B cell (primary cell): ENCODE data around the gene ZP2. TPM values are rescaled to one million over a fixed set of nuclear protein-coding genes. Genes with fewer than 3 reads are reported as not detected.

ENCODE experiments used
- ATAC-seq: fragments of 200-7000 bp; cut with Tn5 transposase; one replicate; pipeline ENCODE4 v1.10.0; 2021; ENCODE audit warnings: low read depth, mild to moderate bottlenecking, moderate number of reproducible peaks, moderate library complexity
- CTCF ChIA-PET: fragments of 350-600 bp; sonication (Branson Sonifier 250); formaldehyde crosslinking; loops from one replicate; lab custom pipeline; 2021; ENCODE audit warnings: antibody characterized with exemption, inconsistent platforms; lab: Charles Lee
- POLR2A ChIA-PET: fragments of 350-600 bp; sonication (Branson Sonifier 250); formaldehyde crosslinking; loops from one replicate; lab custom pipeline; 2021; ENCODE audit warnings: antibody characterized with exemption; lab: Charles Lee
- DNase-seq: peaks from one replicate; pipeline ENCODE4 v3.0.0; 2013
- H2AFZ ChIP-seq: 2 replicates; pipeline ENCODE4 v1.6.1; 2012; ENCODE audit warnings: mild to moderate bottlenecking, low read depth, low read length; ENCODE audit not compliant: insufficient read depth, poor library complexity, severe bottlenecking
- H3K27ac ChIP-seq, 2 donors: 1 replicate in 1 of 2; 2 replicates in 1 of 2; pipeline ENCODE4 v1.5.1; 2012 to 2013; ENCODE audit warnings: low read length in 2 of 2, mild to moderate bottlenecking in 2 of 2, moderate library complexity in 1 of 2
- H3K27me3 ChIP-seq, 4 experiments: fragments of 200-600 bp in 1 of 4; sonication (generic) in 1 of 4; replicated peaks in 1 of 4; 1 replicate in 2 of 4; 2 replicates in 2 of 4; pipeline versions ENCODE4 v1.6.1 to v1.7.0; 2013 to 2016; ENCODE audit warnings: low read length in 3 of 4, mild to moderate bottlenecking in 2 of 4, mixed read lengths in 1 of 4, moderate library complexity in 1 of 4; ENCODE audit not compliant: insufficient read depth in 4 of 4, control insufficient read depth in 3 of 4; ENCODE audit errors: control extremely low read depth in 1 of 4
- H3K36me3 ChIP-seq, 2 experiments: replicated peaks in 1 of 2; 1 replicate in 1 of 2; 2 replicates in 1 of 2; pipeline versions ENCODE4 v1.6.1 to v1.7.1; 2013; ENCODE audit warnings: low read length in 1 of 2; ENCODE audit not compliant: insufficient read depth in 2 of 2, control insufficient read depth in 1 of 2; ENCODE audit errors: control extremely low read depth in 1 of 2, extremely low read depth in 1 of 2
- H3K4me1 ChIP-seq, 2 donors: fragments of 200-600 bp in 1 of 2; sonication (generic) in 1 of 2; 1 replicate in 1 of 2; 2 replicates in 1 of 2; pipeline versions ENCODE4 v1.5.1 to v1.6.1; 2013 to 2017; ENCODE audit warnings: low read length in 2 of 2; ENCODE audit not compliant: control insufficient read depth in 2 of 2, insufficient read depth in 2 of 2
- H3K4me2 ChIP-seq: replicated peaks from 2 replicates; pipeline ENCODE3; 2012; ENCODE audit warnings: mild to moderate bottlenecking, low read depth, low read length; ENCODE audit not compliant: poor library complexity, severe bottlenecking
- H3K4me3 ChIP-seq, 5 experiments: fragments of 200-600 bp in 1 of 5; sonication (generic) in 1 of 5; 1 replicate in 3 of 5; 2 replicates in 2 of 5; pipeline versions ENCODE4 v1.5.1 to v1.7.0; 2011 to 2016; ENCODE audit warnings: low read length in 4 of 5, mild to moderate bottlenecking in 4 of 5, low read depth in 2 of 5, control low read depth in 1 of 5, moderate library complexity in 1 of 5; ENCODE audit not compliant: insufficient read depth in 1 of 5; ENCODE audit errors: control extremely low read depth in 1 of 5, extremely low read depth in 1 of 5
- H3K79me2 ChIP-seq: fragments of 200-600 bp; sonication (generic); one replicate; pipeline ENCODE4 v1.6.0; 2016; ENCODE audit warnings: low read length; ENCODE audit not compliant: control insufficient read depth, insufficient read depth
- H3K9ac ChIP-seq: fragments of 200-600 bp; sonication (generic); 2 replicates; pipeline ENCODE4 v1.6.1; 2017; ENCODE audit warnings: mild to moderate bottlenecking, low read length, moderate library complexity
- H3K9me3 ChIP-seq, 3 donors: one replicate each; pipeline versions ENCODE4 v1.6.1 to v1.7.1; 2013; ENCODE audit warnings: low read length in 2 of 3; ENCODE audit not compliant: control insufficient read depth in 2 of 3, insufficient read depth in 1 of 3; ENCODE audit errors: control extremely low read depth in 1 of 3
- H4K20me1 ChIP-seq: 2 replicates; pipeline ENCODE4 v1.6.0; 2012; ENCODE audit warnings: mild to moderate bottlenecking, low read length; ENCODE audit not compliant: insufficient read depth, control insufficient read depth, poor library complexity, severe bottlenecking
- H3K27ac Mint-ChIP-seq: one replicate; pipeline ENCODE4 v1.8.0; 2021; ENCODE audit warnings: mixed read lengths
- H3K27me3 Mint-ChIP-seq: one replicate; pipeline ENCODE4 v1.8.0; 2021; ENCODE audit warnings: mixed read lengths
- H3K4me1 Mint-ChIP-seq: one replicate; pipeline ENCODE4 v1.8.0; 2021; ENCODE audit warnings: mixed read lengths
- H3K4me3 Mint-ChIP-seq: one replicate; pipeline ENCODE4 v1.8.0; 2021; ENCODE audit warnings: mixed read lengths
- H3K9me3 Mint-ChIP-seq: one replicate; pipeline ENCODE4 v1.8.0; 2022; ENCODE audit warnings: mixed read lengths; ENCODE audit not compliant: insufficient read depth
- EZH2 ChIP-seq: IDR thresholded peaks from 2 replicates; pipeline ENCODE4 v1.6.1; 2012; ENCODE audit warnings: borderline replicate concordance, low read depth, mild to moderate bottlenecking, moderate library complexity, low read length; ENCODE audit not compliant: insufficient read depth, poor library complexity, severe bottlenecking
- WGBS: methylation state at CpG from one replicate; pipeline ENCODE4 v1.1.5; 2013; ENCODE audit warnings: missing lambda C conversion rate; ENCODE audit not compliant: insufficient coverage; 5-methylcytosine and 5-hydroxymethylcytosine counted together
- intact Hi-C: fragments of 100-400 bp; cut with micrococcal nuclease; formaldehyde crosslinking; loops from one replicate; pipeline ENCODE4 v1.10.0; 2022
- polyA plus RNA-seq: library from polyadenylated mRNA; depleted of rRNA; stranded (reverse); fragments of >200 nt; gene quantifications from 2 replicates; pipeline ENCODE4 v1.2.3, GENCODE V29; 2012
- total RNA-seq, 2 donors: library from RNA; stranded (reverse); fragments of 120-200 nt in 1 of 2; gene quantifications; 1 replicate in 1 of 2; 2 replicates in 1 of 2; pipeline versions ENCODE4 v1.2.3 to v1.2.4, GENCODE V29; 2013 to 2022
- TF ChIP-seq, protein P1 (sequence below): fragments of 200-600 bp; IDR thresholded peaks from one replicate; pipeline ENCODE4 v1.8.0; 2022; ENCODE audit warnings: antibody characterized with exemption, mild to moderate bottlenecking

ZP2 gene
- total and polyA plus RNA-seq, 2 donors (not counting 1 experiment from before 2014, with no cell fraction given): not detected

DNA sequence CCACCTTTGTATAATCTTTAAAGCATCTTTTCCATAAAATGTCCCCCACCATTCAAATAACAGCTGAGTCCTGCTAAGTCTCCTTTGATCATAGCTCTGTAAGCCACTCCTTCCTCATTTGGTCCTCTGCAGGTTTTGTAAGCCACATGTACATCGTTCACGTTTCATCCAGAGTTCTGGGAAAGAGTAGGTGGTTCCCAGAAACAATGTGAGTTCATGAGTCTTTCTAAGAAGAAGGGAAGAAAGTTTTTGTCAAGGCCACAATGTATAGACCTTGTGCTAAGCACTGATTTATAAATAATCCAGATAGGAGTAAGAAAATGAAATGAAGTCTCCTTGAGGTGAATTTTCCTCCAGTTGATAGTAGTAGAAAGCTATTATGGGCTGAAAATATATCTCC lies 13.4 kb upstream of the ZP2 start:
- H3K27ac Mint-ChIP-seq: no peak overlapping the region
- no peak overlapping the region for H3K4me3 Mint-ChIP-seq
- TF ChIP-seq, protein P1, sequence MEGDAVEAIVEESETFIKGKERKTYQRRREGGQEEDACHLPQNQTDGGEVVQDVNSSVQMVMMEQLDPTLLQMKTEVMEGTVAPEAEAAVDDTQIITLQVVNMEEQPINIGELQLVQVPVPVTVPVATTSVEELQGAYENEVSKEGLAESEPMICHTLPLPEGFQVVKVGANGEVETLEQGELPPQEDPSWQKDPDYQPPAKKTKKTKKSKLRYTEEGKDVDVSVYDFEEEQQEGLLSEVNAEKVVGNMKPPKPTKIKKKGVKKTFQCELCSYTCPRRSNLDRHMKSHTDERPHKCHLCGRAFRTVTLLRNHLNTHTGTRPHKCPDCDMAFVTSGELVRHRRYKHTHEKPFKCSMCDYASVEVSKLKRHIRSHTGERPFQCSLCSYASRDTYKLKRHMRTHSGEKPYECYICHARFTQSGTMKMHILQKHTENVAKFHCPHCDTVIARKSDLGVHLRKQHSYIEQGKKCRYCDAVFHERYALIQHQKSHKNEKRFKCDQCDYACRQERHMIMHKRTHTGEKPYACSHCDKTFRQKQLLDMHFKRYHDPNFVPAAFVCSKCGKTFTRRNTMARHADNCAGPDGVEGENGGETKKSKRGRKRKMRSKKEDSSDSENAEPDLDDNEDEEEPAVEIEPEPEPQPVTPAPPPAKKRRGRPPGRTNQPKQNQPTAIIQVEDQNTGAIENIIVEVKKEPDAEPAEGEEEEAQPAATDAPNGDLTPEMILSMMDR: no peak
- no peak for TF ChIP-seq EZH2
- no peak overlapping the region for H3K4me3 ChIP-seq
- no peaks in the 10 kb centered on the region for H3K4me1 ChIP-seq
- POLR2A ChIA-PET: no interaction called here
- no peak overlapping the region for H2AFZ ChIP-seq
- no peaks in the 10 kb centered on the region for H3K9me3 Mint-ChIP-seq
- H3K27ac ChIP-seq: no peak overlapping the region
- no peak for ATAC-seq
- H3K27me3 Mint-ChIP-seq: peaks cover 64% of the 10 kb centered on the region
- no peaks in the 10 kb centered on the region for H3K79me2 ChIP-seq
- H3K4me2 ChIP-seq: no peak overlapping the region
- H4K20me1 ChIP-seq: no peaks in the 10 kb centered on the region
- no peaks in the 10 kb centered on the region for H3K36me3 ChIP-seq
- peaks cover 15% of the 10 kb centered on the region for H3K4me1 Mint-ChIP-seq
- WGBS: 20% methylated on average over 1 of the region's 2 CpGs
- no peak overlapping the region for H3K9ac ChIP-seq
- intact Hi-C loops: no loop called here
- H3K9me3 ChIP-seq: no peaks in the 10 kb centered on the region
- no peak for DNase-seq
- peaks cover 0 to 24% (median 7%) of the 10 kb centered on the region in 4 experiments for H3K27me3 ChIP-seq
- CTCF ChIA-PET: interaction anchor here (0.8 to 1.6 kb wide), 2 partner anchors 35 to 52 kb away, joined by 3 read pairs; no protein-coding TSS in a partner anchor

DNA sequence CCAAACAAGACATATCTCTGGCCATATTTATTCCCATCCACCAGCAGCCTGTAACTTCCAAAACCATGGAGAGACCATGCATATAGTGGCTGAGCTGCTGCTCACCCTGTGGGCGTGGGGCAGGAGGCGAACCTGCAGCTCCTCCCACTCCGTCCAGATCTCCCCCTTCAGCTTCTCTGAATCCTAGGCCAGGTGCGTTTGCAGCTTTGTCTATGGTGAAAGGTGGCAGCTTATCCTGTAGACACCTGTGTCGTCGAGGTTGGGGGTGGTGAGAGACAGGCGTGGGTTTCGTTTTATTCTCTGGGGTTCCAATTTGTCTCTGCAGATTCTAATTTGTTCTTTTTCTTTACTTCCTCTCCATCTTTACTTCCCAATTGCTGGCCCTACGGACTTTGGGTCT lies 12.4 kb upstream of the ZP2 start:
- intact Hi-C loops: no loop called here
- Histone ChIP-seq H3K79me2 (no peaks in the 10 kb centered on the region), H4K20me1 (no peaks in the 10 kb centered on the region), H3K27ac (no peak overlapping the region), H3K4me1 (no peaks in the 10 kb centered on the region), H2AFZ (no peak overlapping the region), H3K27me3 (peaks cover 0 to 24% (median 7%) of the 10 kb centered on the region in 4 experiments), H3K4me3 (no peak overlapping the region), H3K9ac (no peak overlapping the region), H3K4me2 (no peak overlapping the region), H3K9me3 (no peaks in the 10 kb centered on the region), H3K36me3 (no peaks in the 10 kb centered on the region)
- TF ChIP-seq, protein P1: no peak
- no peak for TF ChIP-seq EZH2
- POLR2A ChIA-PET: no interaction called here
- no peak overlapping the region for H3K27ac Mint-ChIP-seq
- CTCF ChIA-PET: interaction anchor here (1.6 kb wide), 1 partner anchor 51 kb away, joined by 3 read pairs; no protein-coding TSS in a partner anchor
- H3K4me1 Mint-ChIP-seq: peaks cover 15% of the 10 kb centered on the region
- ATAC-seq (no peak), DNase-seq (no peak)
- 77% methylated on average over 5 of the region's 9 CpGs for WGBS
- H3K27me3 Mint-ChIP-seq: peaks cover 60% of the 10 kb centered on the region
- H3K9me3 Mint-ChIP-seq: no peaks in the 10 kb centered on the region
- H3K4me3 Mint-ChIP-seq: no peak overlapping the region
